CD14-positive monocyte (primary cell): ENCODE measurements around the gene IL16. TPM values are rescaled to one million over a fixed set of nuclear protein-coding genes. Genes with fewer than 3 reads are reported as not detected.
"Not testable (repeated sequence)": the region's sequence is repeated elsewhere in the genome, so short reads cannot be mapped to it uniquely, and the experiment has no call there.

Experiments used
- DNase-seq, 3 donors: peaks; one replicate each; pipeline ENCODE4 v3.0.0-alpha.2; 2011 to 2022
- H2AFZ ChIP-seq: 2 replicates; pipeline ENCODE4 v1.6.0; 2012; ENCODE audit warnings: mild to moderate bottlenecking, low read depth, low read length, inconsistent platforms; ENCODE audit not compliant: insufficient read depth, poor library complexity, severe bottlenecking
- H3K27ac ChIP-seq, 2 donors: 1 replicate in 1 of 2; 2 replicates in 1 of 2; pipeline ENCODE4 v1.5.1; 2012 to 2013; ENCODE audit warnings: low read length in 2 of 2, control low read depth in 1 of 2, inconsistent platforms in 1 of 2, low read depth in 1 of 2, mild to moderate bottlenecking in 1 of 2
- H3K27me3 ChIP-seq, 2 donors: one replicate each; pipeline versions ENCODE4 v1.6.0 to v1.6.1; 2011 to 2013; ENCODE audit warnings: low read length in 2 of 2; ENCODE audit not compliant: control insufficient read depth in 2 of 2, insufficient read depth in 2 of 2
- H3K36me3 ChIP-seq, 2 donors: replicated peaks in 1 of 2; 1 replicate in 1 of 2; 2 replicates in 1 of 2; pipeline versions ENCODE4 v1.5.1 to v1.6.1; 2012 to 2013; ENCODE audit warnings: low read length in 2 of 2, control low read depth in 1 of 2, inconsistent platforms in 1 of 2, mild to moderate bottlenecking in 1 of 2; ENCODE audit not compliant: insufficient read depth in 2 of 2, control insufficient read depth in 1 of 2
- H3K4me1 ChIP-seq, 2 donors: 1 replicate in 1 of 2; 2 replicates in 1 of 2; pipeline versions ENCODE4 v1.5.1 to v1.6.1; 2012 to 2013; ENCODE audit warnings: low read length in 2 of 2, control low read depth in 1 of 2, inconsistent platforms in 1 of 2, mild to moderate bottlenecking in 1 of 2, moderate library complexity in 1 of 2; ENCODE audit not compliant: insufficient read depth in 2 of 2, control insufficient read depth in 1 of 2
- H3K4me2 ChIP-seq: replicated peaks from 2 replicates; pipeline ENCODE3; 2012; ENCODE audit warnings: low read length, moderate library complexity, mild to moderate bottlenecking; ENCODE audit not compliant: poor library complexity, severe bottlenecking; ENCODE audit errors: extremely low read depth
- H3K4me3 ChIP-seq, 3 experiments: fragments of 200-600 bp in 1 of 3; sonication (generic) in 1 of 3; replicated peaks in 1 of 3; 1 replicate in 2 of 3; 2 replicates in 1 of 3; pipeline ENCODE4 v1.5.1; 2011 to 2013; ENCODE audit warnings: low read length in 3 of 3, mild to moderate bottlenecking in 3 of 3, control low read depth in 2 of 3, low read depth in 2 of 3, inconsistent platforms in 1 of 3, moderate library complexity in 1 of 3
- H3K79me2 ChIP-seq: 2 replicates; pipeline ENCODE4 v1.6.0; 2012; ENCODE audit warnings: mild to moderate bottlenecking, control low read depth, inconsistent platforms, low read length, moderate library complexity; ENCODE audit not compliant: insufficient read depth
- H3K9ac ChIP-seq: 2 replicates; pipeline ENCODE4 v1.6.0; 2017; ENCODE audit warnings: low read length, mild to moderate bottlenecking; ENCODE audit not compliant: insufficient read depth, poor library complexity, severe bottlenecking
- H3K9me3 ChIP-seq, 2 donors: replicated peaks in 1 of 2; 1 replicate in 1 of 2; 2 replicates in 1 of 2; pipeline versions ENCODE4 v1.5.1 to v1.6.1; 2012 to 2013; ENCODE audit warnings: low read length in 2 of 2, control low read depth in 1 of 2; ENCODE audit not compliant: control insufficient read depth in 1 of 2, insufficient read depth in 1 of 2
- H4K20me1 ChIP-seq: 2 replicates; pipeline ENCODE4 v1.6.0; 2012; ENCODE audit warnings: mild to moderate bottlenecking, low read length, control low read depth, moderate library complexity; ENCODE audit not compliant: insufficient read depth
- H3K27ac Mint-ChIP-seq, 7 donors: one replicate each; pipeline ENCODE4 v1.8.0; 2020; ENCODE audit warnings: mild to moderate bottlenecking in 7 of 7, mixed read lengths in 7 of 7, moderate library complexity in 6 of 7, inconsistent platforms in 2 of 7
- H3K27me3 Mint-ChIP-seq, 3 donors: one replicate each; pipeline ENCODE4 v1.8.0; 2021 to 2022; ENCODE audit warnings: low read depth in 3 of 3, mild to moderate bottlenecking in 3 of 3, mixed read lengths in 3 of 3, moderate library complexity in 3 of 3, inconsistent platforms in 1 of 3
- H3K36me3 Mint-ChIP-seq, 2 donors: one replicate each; pipeline ENCODE4 v1.8.0; 2020; ENCODE audit warnings: mixed read lengths in 2 of 2, inconsistent platforms in 1 of 2, mild to moderate bottlenecking in 1 of 2
- H3K4me1 Mint-ChIP-seq: one replicate; pipeline ENCODE4 v1.8.0; 2020; ENCODE audit warnings: mild to moderate bottlenecking, mixed read lengths
- H3K4me3 Mint-ChIP-seq, 2 donors: one replicate each; pipeline ENCODE4 v1.8.0; 2020; ENCODE audit warnings: mild to moderate bottlenecking in 2 of 2, mixed read lengths in 2 of 2, moderate library complexity in 1 of 2
- H3K9me3 Mint-ChIP-seq, 7 donors: one replicate each; pipeline ENCODE4 v1.8.0; 2020 to 2022; ENCODE audit warnings: mixed read lengths in 7 of 7, mild to moderate bottlenecking in 6 of 7, moderate library complexity in 6 of 7, inconsistent platforms in 2 of 7
- WGBS: methylation state at CpG from one replicate; pipeline ENCODE4 v1.1.5; 2013; ENCODE audit warnings: missing lambda C conversion rate; ENCODE audit not compliant: insufficient coverage; 5-methylcytosine and 5-hydroxymethylcytosine counted together
- intact Hi-C, 2 donors: fragments of 100-400 bp; cut with micrococcal nuclease; formaldehyde crosslinking; loops; one replicate each; pipeline versions ENCODE4 v1.15.0 to v1.15.1; 2023
- polyA plus RNA-seq, 3 donors: library from polyadenylated mRNA; depleted of rRNA in 1 of 3; unstranded in 2 of 3; stranded (reverse) in 1 of 3; fragments of 300-500 nt in 2 of 3; fragments of >200 nt in 1 of 3; fragmentation: Illumina TruSeq in 2 of 3; gene quantifications; 1 replicate in 2 of 3; 2 replicates in 1 of 3; pipeline ENCODE4 v1.2.3, GENCODE V29; 2012 to 2021
- TF ChIP-seq, protein P1 (sequence below): fragments of 200-600 bp; IDR thresholded peaks from one replicate; pipeline ENCODE4 v1.8.0; 2022; ENCODE audit warnings: antibody characterized with exemption, mild to moderate bottlenecking

IL16 gene
- polyA plus RNA-seq, 3 donors, result 64.8 to 95.1 (median 71.5) TPM

DNA sequence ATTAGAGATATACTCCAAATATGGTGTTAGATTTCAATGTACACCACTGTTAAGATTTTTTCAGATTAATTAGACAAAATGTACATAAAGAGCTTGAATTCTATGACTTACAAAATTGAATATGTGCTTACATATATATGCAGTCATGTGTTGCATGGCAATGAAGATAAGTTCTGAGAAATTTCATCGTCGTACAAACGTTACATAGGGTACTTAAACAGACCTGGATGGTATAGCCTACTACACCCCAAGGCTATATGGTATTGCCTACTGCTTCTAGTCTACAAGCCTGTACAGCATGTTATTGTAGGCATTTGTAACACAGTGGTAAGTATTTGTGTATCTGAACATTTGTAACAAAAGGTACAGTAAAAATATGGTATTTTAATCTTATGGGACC is 9.3 kb downstream of the IL16 start:
- Mint-ChIP-seq H3K36me3 (no peaks in the 10 kb centered on the region), H3K27ac (no peak overlapping the region), H3K9me3 (peaks cover 0 to 9% (median 3%) of the 10 kb centered on the region in 7 donors), H3K4me1 (no peaks in the 10 kb centered on the region), H3K27me3 (no peaks in the 10 kb centered on the region), H3K4me3 (no peak overlapping the region)
- Histone ChIP-seq H3K4me3 (no peak overlapping the region), H3K4me1 (no peaks in the 10 kb centered on the region), H3K36me3 (no peaks in the 10 kb centered on the region), H2AFZ (no peak overlapping the region), H3K27ac (no peak overlapping the region), H3K4me2 (no peak overlapping the region), H3K9me3 (no peaks in the 10 kb centered on the region), H4K20me1 (no peaks in the 10 kb centered on the region), H3K9ac (no peak overlapping the region), H3K79me2 (no peaks in the 10 kb centered on the region), H3K27me3 (no peaks in the 10 kb centered on the region)
- TF ChIP-seq, protein P1, sequence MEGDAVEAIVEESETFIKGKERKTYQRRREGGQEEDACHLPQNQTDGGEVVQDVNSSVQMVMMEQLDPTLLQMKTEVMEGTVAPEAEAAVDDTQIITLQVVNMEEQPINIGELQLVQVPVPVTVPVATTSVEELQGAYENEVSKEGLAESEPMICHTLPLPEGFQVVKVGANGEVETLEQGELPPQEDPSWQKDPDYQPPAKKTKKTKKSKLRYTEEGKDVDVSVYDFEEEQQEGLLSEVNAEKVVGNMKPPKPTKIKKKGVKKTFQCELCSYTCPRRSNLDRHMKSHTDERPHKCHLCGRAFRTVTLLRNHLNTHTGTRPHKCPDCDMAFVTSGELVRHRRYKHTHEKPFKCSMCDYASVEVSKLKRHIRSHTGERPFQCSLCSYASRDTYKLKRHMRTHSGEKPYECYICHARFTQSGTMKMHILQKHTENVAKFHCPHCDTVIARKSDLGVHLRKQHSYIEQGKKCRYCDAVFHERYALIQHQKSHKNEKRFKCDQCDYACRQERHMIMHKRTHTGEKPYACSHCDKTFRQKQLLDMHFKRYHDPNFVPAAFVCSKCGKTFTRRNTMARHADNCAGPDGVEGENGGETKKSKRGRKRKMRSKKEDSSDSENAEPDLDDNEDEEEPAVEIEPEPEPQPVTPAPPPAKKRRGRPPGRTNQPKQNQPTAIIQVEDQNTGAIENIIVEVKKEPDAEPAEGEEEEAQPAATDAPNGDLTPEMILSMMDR, result no peak
- WGBS, result no CpG with 5 or more reads among the region's 3 CpGs
- DNase-seq, result no peak
- intact Hi-C loops, result no loop called here

DNA sequence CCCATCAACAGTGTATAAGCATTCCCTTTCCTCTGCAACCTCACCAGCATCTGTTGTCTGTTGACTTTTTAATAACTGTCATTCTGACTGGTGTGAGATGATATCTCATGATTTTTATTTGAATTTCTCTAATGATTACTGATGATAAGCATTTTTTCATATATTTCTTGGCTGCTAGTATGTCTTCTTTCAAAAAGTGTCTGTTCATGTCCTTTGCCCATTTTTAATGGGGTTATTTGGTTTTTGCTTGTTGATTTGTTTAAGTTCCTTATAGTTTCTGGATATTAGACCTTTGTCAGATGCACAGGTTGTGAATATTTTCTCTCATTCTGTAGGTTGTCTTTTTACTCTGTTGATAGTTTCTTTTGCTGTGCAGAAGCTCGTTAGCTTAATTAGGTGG is 11.3 kb downstream of the IL16 start:
- H3K9me3 ChIP-seq, H3K4me3 Mint-ChIP-seq, H3K9me3 Mint-ChIP-seq, H3K36me3 ChIP-seq, H3K27me3 Mint-ChIP-seq, H2AFZ ChIP-seq, H3K27ac ChIP-seq, H3K4me1 ChIP-seq, DNase-seq, H3K36me3 Mint-ChIP-seq, H3K4me2 ChIP-seq, H3K79me2 ChIP-seq, H3K27me3 ChIP-seq, intact Hi-C loops, H4K20me1 ChIP-seq, H3K27ac Mint-ChIP-seq, H3K4me3 ChIP-seq, H3K4me1 Mint-ChIP-seq, H3K9ac ChIP-seq: not testable (repeated sequence)
- WGBS, result no CpG with 5 or more reads among the region's 1 CpG
